ENCODE results near the gene DET1.
A peak's percentile ranks its signal among the peaks of the same experiment; 100 is the strongest.

DNA sequence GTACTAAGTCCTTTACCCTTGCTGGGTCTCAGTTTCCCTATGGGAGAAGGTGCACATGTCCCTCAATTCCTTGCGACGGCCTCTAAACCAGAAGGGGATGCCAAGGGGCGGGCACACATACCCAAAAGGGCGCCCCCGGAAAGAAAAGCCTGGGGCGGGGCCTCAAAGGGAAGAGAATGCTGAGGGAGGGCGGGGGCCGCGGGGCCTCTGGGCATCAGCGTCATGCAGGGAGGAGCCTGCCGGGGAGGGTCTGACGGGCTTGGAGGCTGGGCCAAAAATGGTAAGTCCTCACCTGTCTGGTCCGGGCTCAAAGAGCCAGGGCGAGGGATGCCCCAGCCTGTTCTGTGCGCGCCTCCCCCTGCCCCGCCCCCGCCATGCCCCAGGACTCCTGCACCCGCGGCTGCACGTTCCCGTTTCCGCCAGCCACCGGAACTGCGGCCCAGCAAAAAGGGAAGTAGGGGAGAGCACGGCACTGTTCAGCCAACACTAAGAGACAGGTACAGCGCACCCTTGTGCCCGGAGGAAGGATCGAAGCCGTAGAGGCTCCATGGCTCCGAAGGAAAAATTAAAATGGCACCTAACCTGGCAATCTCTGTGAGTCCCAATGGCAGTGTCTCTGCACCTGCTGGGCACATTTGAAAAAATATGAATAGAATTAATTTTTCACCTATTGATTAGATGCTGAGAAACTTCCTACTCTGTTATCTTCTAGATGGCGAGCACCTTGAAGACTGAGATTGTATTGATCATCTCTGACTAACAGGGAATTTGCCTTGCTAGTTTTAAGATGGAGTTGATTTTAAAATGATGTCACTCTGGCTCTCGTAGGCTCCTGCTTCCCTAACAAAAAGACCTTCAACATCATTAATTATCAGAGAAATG, at the start of gene DET1:
- peak in 2 of 4 donors; percentile 8 to 11 for TF ChIP-seq POLR2A (IDR thresholded peaks at IDR 0.05)
- TF ChIP-seq, protein P1, sequence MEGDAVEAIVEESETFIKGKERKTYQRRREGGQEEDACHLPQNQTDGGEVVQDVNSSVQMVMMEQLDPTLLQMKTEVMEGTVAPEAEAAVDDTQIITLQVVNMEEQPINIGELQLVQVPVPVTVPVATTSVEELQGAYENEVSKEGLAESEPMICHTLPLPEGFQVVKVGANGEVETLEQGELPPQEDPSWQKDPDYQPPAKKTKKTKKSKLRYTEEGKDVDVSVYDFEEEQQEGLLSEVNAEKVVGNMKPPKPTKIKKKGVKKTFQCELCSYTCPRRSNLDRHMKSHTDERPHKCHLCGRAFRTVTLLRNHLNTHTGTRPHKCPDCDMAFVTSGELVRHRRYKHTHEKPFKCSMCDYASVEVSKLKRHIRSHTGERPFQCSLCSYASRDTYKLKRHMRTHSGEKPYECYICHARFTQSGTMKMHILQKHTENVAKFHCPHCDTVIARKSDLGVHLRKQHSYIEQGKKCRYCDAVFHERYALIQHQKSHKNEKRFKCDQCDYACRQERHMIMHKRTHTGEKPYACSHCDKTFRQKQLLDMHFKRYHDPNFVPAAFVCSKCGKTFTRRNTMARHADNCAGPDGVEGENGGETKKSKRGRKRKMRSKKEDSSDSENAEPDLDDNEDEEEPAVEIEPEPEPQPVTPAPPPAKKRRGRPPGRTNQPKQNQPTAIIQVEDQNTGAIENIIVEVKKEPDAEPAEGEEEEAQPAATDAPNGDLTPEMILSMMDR (IDR thresholded peaks at IDR 0.05) = peak; percentile 65 to 84 (median 72)
- peak; percentile 39 to 73 for TF ChIP-seq POLR2AphosphoS5 (IDR thresholded peaks at IDR 0.05)
- TF ChIP-seq EP300 (IDR thresholded peaks at IDR 0.05) = no peak

All from upper lobe of left lung (tissue), 4 donors.